ENCODE results near the gene LAPTM5. TPM values are rescaled to one million over a fixed set of nuclear protein-coding genes. Genes with fewer than 3 reads are reported as not detected.

Gene LAPTM5
- total RNA-seq, 1 donor from 2014 or later, result 34.2 TPM

GRCh38 chr1:30787266-30787665, 29.7 kb upstream of the LAPTM5 start:
- no peak for DNase-seq (ENCODE audit: low spot score)

- no peak for DNase-seq (ENCODE audit: low spot score)
Measured at GRCh38 chr1:30786264-30786991, 28.9 kb upstream of the LAPTM5 start.

GRCh38 chr1:30785714-30786113, 28.1 kb upstream of the LAPTM5 start:
- no peak for DNase-seq (ENCODE audit: low spot score)

- no peak for DNase-seq (ENCODE audit: low spot score)
Measured at GRCh38 chr1:30785181-30785580, 27.6 kb upstream of the LAPTM5 start.

GRCh38 chr1:30783256-30783915, 25.8 kb upstream of the LAPTM5 start:
- DNase-seq (ENCODE audit: low spot score), result no peak

- DNase-seq (ENCODE audit: low spot score), result peak; percentile 77
Measured at GRCh38 chr1:30782361-30783255, 25.0 kb upstream of the LAPTM5 start.

- DNase-seq (ENCODE audit: low spot score), result no peak
Measured at GRCh38 chr1:30781906-30782305, 24.3 kb upstream of the LAPTM5 start.

- no peak for DNase-seq (ENCODE audit: low spot score)
Measured at GRCh38 chr1:30780409-30780808, 22.8 kb upstream of the LAPTM5 start.

GRCh38 chr1:30779294-30780071, 21.9 kb upstream of the LAPTM5 start:
- DNase-seq (ENCODE audit: low spot score), result peak; percentile 88

GRCh38 chr1:30778979-30779293, 21.4 kb upstream of the LAPTM5 start:
- no peak for DNase-seq (ENCODE audit: low spot score)

GRCh38 chr1:30778154-30778978, 20.8 kb upstream of the LAPTM5 start:
- DNase-seq (ENCODE audit: low spot score), result no peak

GRCh38 chr1:30777904-30778153, 20.3 kb upstream of the LAPTM5 start:
- no peak for DNase-seq (ENCODE audit: low spot score)

- no peak for DNase-seq (ENCODE audit: low spot score)
Measured at GRCh38 chr1:30777060-30777903, 19.7 kb upstream of the LAPTM5 start.

- DNase-seq (ENCODE audit: low spot score), result no peak
Measured at GRCh38 chr1:30776097-30777059, 18.8 kb upstream of the LAPTM5 start.

GRCh38 chr1:30775433-30775975, 17.9 kb upstream of the LAPTM5 start:
- DNase-seq (ENCODE audit: low spot score), result no peak

- DNase-seq (ENCODE audit: low spot score), result no peak
Measured at GRCh38 chr1:30774550-30775432, 17.2 kb upstream of the LAPTM5 start.

- no peak for DNase-seq (ENCODE audit: low spot score)
Measured at GRCh38 chr1:30773722-30774358, 16.3 kb upstream of the LAPTM5 start.
